WTC11 (cell line): ENCODE data around the gene SEMA3F. TPM values are rescaled to one million over a fixed set of nuclear protein-coding genes. Genes with fewer than 3 reads are reported as not detected.

ENCODE experiments used
- ATAC-seq: fragments of 200-7000 bp; cut with Tn5 transposase; 2 replicates; pipeline ENCODE4 v1.10.0; 2021; ENCODE audit warnings: mild to moderate bottlenecking, moderate library complexity
- CTCF ChIA-PET: fragments of 300-600 bp; sonication (Branson Sonifier 250); formaldehyde crosslinking; loops from one replicate; lab custom pipeline; 2021; ENCODE audit warnings: antibody characterized with exemption; lab: Charles Lee
- POLR2A ChIA-PET: fragments of 350-600 bp; sonication (Branson Sonifier 250); formaldehyde crosslinking; loops from one replicate; lab custom pipeline; 2021; ENCODE audit warnings: antibody characterized with exemption; lab: Charles Lee
- DNase-seq: peaks from one replicate; pipeline ENCODE4 v3.0.0; 2021; ENCODE audit warnings: low spot score
- H3K27ac Mint-ChIP-seq: 2 replicates; pipeline ENCODE4 v1.8.0; 2021; ENCODE audit warnings: mixed read lengths
- H3K27me3 Mint-ChIP-seq: 2 replicates; pipeline ENCODE4 v1.8.0; 2021; ENCODE audit warnings: low read depth, mild to moderate bottlenecking, moderate library complexity, mixed read lengths
- H3K36me3 Mint-ChIP-seq: 2 replicates; pipeline ENCODE4 v1.8.0; 2021; ENCODE audit warnings: mixed read lengths
- H3K4me1 Mint-ChIP-seq: 2 replicates; pipeline ENCODE4 v1.8.0; 2022; ENCODE audit warnings: mixed read lengths
- H3K4me3 Mint-ChIP-seq: 2 replicates; pipeline ENCODE4 v1.8.0; 2021; ENCODE audit warnings: mild to moderate bottlenecking, moderate library complexity, mixed read lengths
- H3K9me3 Mint-ChIP-seq: 2 replicates; pipeline ENCODE4 v1.8.0; 2021; ENCODE audit warnings: mixed read lengths
- CBFB ChIP-seq: sonication (generic); formaldehyde crosslinking; IDR thresholded peaks from 2 replicates; pipeline ENCODE4 v1.8.1; 2022; ENCODE audit warnings: mild to moderate bottlenecking, low read depth, missing genetic modification reagents
- ESRRA ChIP-seq: sonication (generic); formaldehyde crosslinking; IDR thresholded peaks from 2 replicates; pipeline ENCODE4 v1.8.1; 2022; ENCODE audit warnings: mild to moderate bottlenecking, missing genetic modification reagents, borderline replicate concordance
- FOXJ3 ChIP-seq: sonication (generic); formaldehyde crosslinking; IDR thresholded peaks from 2 replicates; pipeline ENCODE4 v1.9.0; 2021; ENCODE audit warnings: missing genetic modification reagents, mild to moderate bottlenecking, borderline replicate concordance
- FOXK1 ChIP-seq: sonication (generic); formaldehyde crosslinking; IDR thresholded peaks from 2 replicates; pipeline ENCODE4 v1.8.0; 2022; ENCODE audit warnings: mild to moderate bottlenecking, moderate library complexity, missing genetic modification reagents
- FOXP1 ChIP-seq: sonication (generic); formaldehyde crosslinking; IDR thresholded peaks from 2 replicates; pipeline ENCODE4 v1.8.0; 2022; ENCODE audit warnings: missing genetic modification reagents, mild to moderate bottlenecking, moderate library complexity, borderline replicate concordance
- KAT7 ChIP-seq: sonication (generic); formaldehyde crosslinking; IDR thresholded peaks from 2 replicates; pipeline ENCODE4 v1.8.1; 2023; ENCODE audit warnings: missing genetic modification reagents, mild to moderate bottlenecking, borderline replicate concordance
- MAX ChIP-seq: sonication (generic); formaldehyde crosslinking; IDR thresholded peaks from 2 replicates; pipeline ENCODE4 v1.8.0; 2022; ENCODE audit warnings: mild to moderate bottlenecking, missing genetic modification reagents
- NFATC4 ChIP-seq: fragments of 250-450 bp; sonication (Bioruptor Pico); IDR thresholded peaks from 2 replicates; pipeline ENCODE4 v1.9.0; 2021; ENCODE audit warnings: mild to moderate bottlenecking
- RORB ChIP-seq: fragments of 250-450 bp; sonication (Bioruptor Pico); IDR thresholded peaks from 2 replicates; pipeline ENCODE4 v1.9.0; 2021; ENCODE audit warnings: mild to moderate bottlenecking
- SMAD4 ChIP-seq: sonication (generic); formaldehyde crosslinking; IDR thresholded peaks from 2 replicates; pipeline ENCODE4 v1.8.0; 2022; ENCODE audit warnings: mild to moderate bottlenecking, missing genetic modification reagents
- STAT6 ChIP-seq: sonication (generic); formaldehyde crosslinking; conservative IDR thresholded peaks from 2 replicates; pipeline ENCODE4 v1.8.1; 2023; ENCODE audit warnings: mild to moderate bottlenecking, low read depth, missing genetic modification reagents, moderate library complexity
- TEAD1 ChIP-seq: sonication (generic); formaldehyde crosslinking; IDR thresholded peaks from 2 replicates; pipeline ENCODE4 v1.8.0; 2022; ENCODE audit warnings: mild to moderate bottlenecking, missing genetic modification reagents
- USF1 ChIP-seq: sonication (generic); formaldehyde crosslinking; IDR thresholded peaks from 2 replicates; pipeline ENCODE4 v1.8.0; 2022; ENCODE audit warnings: mild to moderate bottlenecking, missing genetic modification reagents
- USF2 ChIP-seq: sonication (generic); formaldehyde crosslinking; IDR thresholded peaks from 2 replicates; pipeline ENCODE4 v1.8.1; 2023; ENCODE audit warnings: mild to moderate bottlenecking, missing genetic modification reagents, moderate library complexity
- ZNF263 ChIP-seq: sonication (generic); formaldehyde crosslinking; IDR thresholded peaks from 2 replicates; pipeline ENCODE4 v1.8.1; 2022; ENCODE audit warnings: low read depth, mild to moderate bottlenecking, moderate library complexity, missing genetic modification reagents
- ZNF317 ChIP-seq: sonication (generic); formaldehyde crosslinking; IDR thresholded peaks from 2 replicates; pipeline ENCODE4 v1.8.1; 2023; ENCODE audit warnings: low read depth, mild to moderate bottlenecking, moderate library complexity, missing genetic modification reagents, borderline replicate concordance
- ZNF512 ChIP-seq: sonication (generic); formaldehyde crosslinking; IDR thresholded peaks from 2 replicates; pipeline ENCODE4 v1.8.1; 2022; ENCODE audit warnings: missing genetic modification reagents, borderline replicate concordance
- ZSCAN18 ChIP-seq: fragments of 250-450 bp; sonication (Bioruptor Pico); IDR thresholded peaks from 2 replicates; pipeline ENCODE4 v2.1.2; 2022; ENCODE audit warnings: mild to moderate bottlenecking, moderate library complexity
- total RNA-seq: library from RNA; stranded (reverse); gene quantifications from 3 replicates; pipeline ENCODE4 v1.2.3, GENCODE V29; 2021

The SEMA3F gene
- total RNA-seq, 1 experiment from 2014 or later, result 49.0 TPM

- TF ChIP-seq FOXK1 (CRISPR knock-in tag), result no peak
- no peak for TF ChIP-seq KAT7 (CRISPR knock-in tag)
Measured at GRCh38 chr3:50221411-50222168, 66.5 kb downstream of the SEMA3F start (continued).

- POLR2A ChIA-PET, result interaction anchor here (0.9 to 1.4 kb wide), 3 partner anchors 20 to 28 kb away, joined by 3 to 7 read pairs (median 4); no protein-coding TSS in a partner anchor
- CTCF ChIA-PET, result interaction anchor here (0.6 to 17.1 kb wide), 31 partner anchors 8 to 101 kb away, joined by 3 to 604 read pairs (median 6); partner anchors contain the start of genes GNAI2, GNAT1, HYAL1 and HYAL3
Measured at GRCh38 chr3:50222169-50222528, 67.0 kb downstream of the SEMA3F start.

More at GRCh38 chr3:50222169-50222528, 67.0 kb downstream of the SEMA3F start:
- no peak for DNase-seq
- no peak for ATAC-seq
- Mint-ChIP-seq H3K4me3 (no peak overlapping the region), H3K27me3 (peaks cover 4% of the 10 kb centered on the region), H3K36me3 (no peaks in the 10 kb centered on the region), H3K27ac (no peak overlapping the region; the same call in 1 of the 2 replicates), H3K4me1 (peaks cover 12% of the 10 kb centered on the region), H3K9me3 (no peaks in the 10 kb centered on the region)
- no peak for TF ChIP-seq STAT6 (CRISPR knock-in tag)
- TF ChIP-seq RORB, result no peak
- TF ChIP-seq ZNF512 (CRISPR knock-in tag), result no peak
- no peak for TF ChIP-seq ZNF317
- no peak for TF ChIP-seq FOXP1 (CRISPR knock-in tag)
- no peak for TF ChIP-seq TEAD1 (CRISPR knock-in tag)
- TF ChIP-seq ESRRA (CRISPR knock-in tag), result no peak
- TF ChIP-seq USF2 (CRISPR knock-in tag), result no peak
- no peak for TF ChIP-seq NFATC4
- no peak for TF ChIP-seq MAX (CRISPR knock-in tag)
- no peak for TF ChIP-seq FOXJ3 (CRISPR knock-in tag)
- TF ChIP-seq SMAD4 (CRISPR knock-in tag), result no peak
- TF ChIP-seq ZSCAN18 (CRISPR knock-in tag), result no peak
- no peak for TF ChIP-seq ZNF263 (CRISPR knock-in tag)
- TF ChIP-seq CBFB (CRISPR knock-in tag), result no peak
- TF ChIP-seq USF1 (CRISPR knock-in tag), result no peak
